K562 (cell line): ENCODE measurements around the gene RARRES1. TPM values are rescaled to one million over a fixed set of nuclear protein-coding genes. Genes with fewer than 3 reads are reported as not detected.
A peak's percentile ranks its signal among the peaks of the same experiment; 100 is the strongest.

Source experiments
- ATAC-seq: fragments of 200-7000 bp; cut with Tn5 transposase; 3 replicates; pipeline ENCODE4 v1.9.1; 2020; ENCODE audit warnings: moderate library complexity
- BruUV-seq: library from RNA; stranded (reverse); fragments of 400-500 nt; replicated peaks from 2 replicates; lab custom pipeline; 2021; lab: Mats Ljungman, UMichigan
- CTCF ChIA-PET: fragments of 300-600 bp; formaldehyde crosslinking; extraction: SDS; loops from one replicate; lab custom pipeline; 2021; ENCODE audit warnings: low intra/inter-chr PET ratio; lab: Yijun Ruan, JAX
- POLR2A ChIA-PET: fragments of 300-600, 350-650 bp; sonication (Branson Sonifier 250); formaldehyde crosslinking; extraction: SDS; loops from one replicate; lab custom pipeline; 2021; ENCODE audit warnings: antibody characterized with exemption, inconsistent platforms; lab: Yijun Ruan, JAX
- DNase-seq, 4 experiments: peaks; one replicate each; pipeline versions ENCODE4 v3.0.0 to v3.0.0-alpha.2; 2011 to 2018; ENCODE audit warnings: low spot score in 3 of 4, mixed read lengths in 3 of 4; ENCODE audit errors: extremely low read depth in 1 of 4
- FAIRE-seq: peaks from 2 replicates; lab custom pipeline; 2011; peaks lifted over from hg19 to GRCh38; lab: Jason Lieb, UNC
- H2AFZ ChIP-seq: 2 replicates; pipeline ENCODE4 v1.6.0; 2011; ENCODE audit warnings: low read depth, low read length, control low read depth, inconsistent platforms
- H3K27ac ChIP-seq: fragments of 200-600 bp; 3 replicates; pipeline ENCODE4 v1.8.0; 2011; ENCODE audit warnings: low read depth, mild to moderate bottlenecking, control low read depth, inconsistent platforms, low read length, moderate library complexity, mixed read lengths; ENCODE audit errors: extremely low read depth
- H3K27me3 ChIP-seq, 2 experiments: fragments of 300-600 bp in 1 of 2; 2 replicates in 1 of 2; 3 replicates in 1 of 2; pipeline versions ENCODE4 v1.6.0 to v1.8.0; 2011; ENCODE audit warnings: inconsistent platforms in 2 of 2, low read length in 2 of 2, mild to moderate bottlenecking in 1 of 2, mixed read lengths in 1 of 2, moderate library complexity in 1 of 2; ENCODE audit not compliant: control insufficient read depth in 2 of 2, insufficient read depth in 2 of 2
- H3K36me3 ChIP-seq: fragments of 300-600 bp; 3 replicates; pipeline ENCODE4 v1.8.0; 2011; ENCODE audit warnings: mild to moderate bottlenecking, low read length, inconsistent platforms; ENCODE audit not compliant: control insufficient read depth, insufficient read depth
- H3K4me1 ChIP-seq, 2 experiments: fragments of 200-600 bp in 1 of 2; replicated peaks in 1 of 2; 2 replicates in 1 of 2; 3 replicates in 1 of 2; pipeline versions ENCODE4 v1.5.1 to v1.8.0; 2011; ENCODE audit warnings: inconsistent platforms in 2 of 2, low read length in 2 of 2, mild to moderate bottlenecking in 1 of 2, mixed read lengths in 1 of 2, moderate library complexity in 1 of 2; ENCODE audit not compliant: control insufficient read depth in 2 of 2, insufficient read depth in 2 of 2
- H3K4me2 ChIP-seq: 2 replicates; pipeline ENCODE4 v1.6.1; 2011; ENCODE audit warnings: low read length, control low read depth, inconsistent platforms, mixed read lengths; ENCODE audit not compliant: insufficient read depth
- H3K4me3 ChIP-seq: fragments of 200-600 bp; sonication (generic), shearing (Covaris generic); 2 replicates; pipeline ENCODE4 v1.5.1; 2016; ENCODE audit warnings: control low read depth, inconsistent platforms
- H3K79me2 ChIP-seq: fragments of 200-600 bp; 3 replicates; pipeline ENCODE4 v1.8.0; 2011; ENCODE audit warnings: low read length, inconsistent platforms; ENCODE audit not compliant: control insufficient read depth, insufficient read depth
- H3K9ac ChIP-seq, 2 experiments: 2 replicates each; pipeline versions ENCODE4 v1.6.0 to v1.6.1; 2011; ENCODE audit warnings: low read depth in 2 of 2, low read length in 2 of 2, control low read depth in 1 of 2, inconsistent platforms in 1 of 2, mild to moderate bottlenecking in 1 of 2, mixed read lengths in 1 of 2; ENCODE audit not compliant: insufficient read depth in 1 of 2
- H3K9me1 ChIP-seq: one replicate; pipeline ENCODE4 v1.6.0; 2011; ENCODE audit warnings: inconsistent platforms, mild to moderate bottlenecking, low read length, moderate library complexity; ENCODE audit not compliant: control insufficient read depth, insufficient read depth
- H3K9me3 ChIP-seq: replicated peaks from 2 replicates; pipeline ENCODE4 v1.5.1; 2011; ENCODE audit warnings: low read depth, low read length, inconsistent platforms; ENCODE audit not compliant: control insufficient read depth, insufficient read depth
- H4K20me1 ChIP-seq: replicated peaks from 2 replicates; pipeline ENCODE4 v1.6.1; 2011; ENCODE audit warnings: low read length, inconsistent platforms, mixed read lengths; ENCODE audit not compliant: control insufficient read depth, insufficient read depth
- BRF1 ChIP-seq: IDR thresholded peaks from 3 replicates; pipeline ENCODE4 v1.6.1; 2011; ENCODE audit warnings: borderline replicate concordance, mild to moderate bottlenecking; ENCODE audit not compliant: insufficient read length; ENCODE audit errors: extremely low read depth
- EGR1 ChIP-seq: fragments of 450-650 bp; conservative IDR thresholded peaks from 2 replicates; pipeline ENCODE4 v1.6.1; 2017; ENCODE audit warnings: mild to moderate bottlenecking
- NFIC ChIP-seq: fragments of 450-650 bp; IDR thresholded peaks from 2 replicates; pipeline ENCODE4 v1.6.1; 2017; ENCODE audit warnings: mild to moderate bottlenecking, inconsistent platforms
- NR2C2 ChIP-seq, 2 experiments: fragments of 200-800 bp in 1 of 2; sonication (Bioruptor generic) in 1 of 2; sonication (generic) in 1 of 2; formaldehyde crosslinking in 1 of 2; IDR thresholded peaks; 2 replicates each; pipeline versions ENCODE4 v1.6.1 to v1.8.0; 2016 to 2022; ENCODE audit warnings: mild to moderate bottlenecking in 1 of 2, missing compliant biosample characterization in 1 of 2, missing genetic modification characterization in 1 of 2, missing genetic modification reagents in 1 of 2
- TCF3 ChIP-seq: sonication (generic); formaldehyde crosslinking; IDR thresholded peaks from 2 replicates; pipeline ENCODE4 v1.4.0; 2020; ENCODE audit warnings: mild to moderate bottlenecking, missing genetic modification reagents
- TCFL5 ChIP-seq: fragments of 250-450 bp; sonication (Bioruptor Pico); conservative IDR thresholded peaks from 2 replicates; pipeline ENCODE4 v1.6.1; 2021; ENCODE audit warnings: mild to moderate bottlenecking, moderate library complexity, matching md5 sums
- ZNF12 ChIP-seq: sonication (generic); formaldehyde crosslinking; IDR thresholded peaks from 2 replicates; pipeline ENCODE4 v1.4.0; 2020; ENCODE audit warnings: mild to moderate bottlenecking, missing genetic modification reagents
- whole genome bisulfite sequencing: fragments of 100-300 bp; shearing (Covaris generic); methylation state at CpG from one replicate; pipeline ENCODE4 v1.1.6; 2016; ENCODE audit warnings: low coverage, mixed read lengths; ENCODE audit not compliant: insufficient coverage; ENCODE audit errors: missing lambda C conversion rate; 5-methylcytosine and 5-hydroxymethylcytosine counted together
- in situ Hi-C: fragments of 300-500 bp; cut with MboI; formaldehyde crosslinking; loops from 4 replicates; pipeline ENCODE4 v1.15.0; 2018; ENCODE audit warnings: inconsistent platforms, mixed read lengths
- intact Hi-C: fragments of 100-400 bp; cut with micrococcal nuclease; formaldehyde crosslinking; loops from 2 replicates; pipeline ENCODE4 v1.14.2; 2022
- polyA plus RNA-seq, 8 experiments: library from polyadenylated mRNA; depleted of rRNA in 4 of 8; stranded (reverse) in 5 of 8; unstranded in 3 of 8; fragments of >200 nt; fragmentation: Nextera tagmentation in 2 of 8; fragmentation: Illumina TruSeq in 1 of 8; extraction: Ambion mirVana in 2 of 8; extraction: Trizol in 1 of 8; gene quantifications; 2 replicates each; pipeline versions ENCODE4 v1.2.1 to v1.2.3, GENCODE V29; 2011 to 2014; ENCODE audit warnings: inconsistent platforms in 1 of 8, missing spikeins in 1 of 8
- total RNA-seq, 7 experiments: library from RNA; depleted of rRNA in 6 of 7; stranded (reverse); fragments of >200 nt in 6 of 7; fragmentation: Illumina TruSeq in 2 of 7; extraction: Trizol in 2 of 7; gene quantifications; 2 replicates each; pipeline versions ENCODE4 v1.2.1 to v1.2.3, GENCODE V29; 2011 to 2021; ENCODE audit warnings: low replicate concordance in 1 of 7

RARRES1 gene
- total and polyA plus RNA-seq, 9 of the 15 experiments (the other 6 are each of a cell fraction or from before 2014, with no cell fraction given) = not detected

DNA sequence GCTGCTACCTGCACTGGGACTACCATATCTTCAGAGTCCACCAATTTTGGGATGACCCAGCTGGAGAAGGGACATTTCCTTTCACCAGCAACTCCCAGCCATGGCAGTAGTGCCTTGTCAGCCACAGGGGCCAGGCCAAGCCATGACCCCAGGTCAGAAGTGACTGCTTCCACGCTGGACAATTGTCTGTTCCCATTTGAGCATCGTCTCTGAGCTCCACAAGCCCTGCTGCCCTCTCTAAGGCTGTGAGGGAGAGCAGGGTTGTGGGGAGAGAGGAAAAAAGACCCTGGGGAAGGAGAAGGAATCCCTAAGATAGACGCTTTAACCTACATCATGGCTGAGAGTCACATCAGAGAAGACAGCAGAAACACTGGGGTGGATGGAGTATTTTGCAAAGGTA, 7.4 kb upstream of the RARRES1 start:
- POLR2A ChIA-PET = interaction anchor here (0.9 kb wide), 1 partner anchor 11 kb away, joined by 3 read pairs; no protein-coding TSS in a partner anchor
- FAIRE-seq (no peak), DNase-seq (peak in 1 of 4 experiments; percentile 28), ATAC-seq (peak; percentile 5)
- BruUV-seq = no TSS peak
- H3K9me3 ChIP-seq = no peaks in the 10 kb centered on the region
- H3K27me3 ChIP-seq = no peaks in the 10 kb centered on the region
- WGBS = 24% methylated on average over 3 of the region's 3 CpGs
- H4K20me1 ChIP-seq = no peaks in the 10 kb centered on the region
- H3K79me2 ChIP-seq = no peaks in the 10 kb centered on the region
- in situ Hi-C loops = no loop called here
- H3K27ac ChIP-seq = peak overlapping the region; percentile 26; the same call in 2 of the 3 replicates
- CTCF ChIA-PET = no interaction called here
- no peak overlapping the region for H3K4me3 ChIP-seq
- H3K36me3 ChIP-seq = peaks cover 22% of the 10 kb centered on the region; the same call in 2 of the 3 replicates
- H3K9me1 ChIP-seq = no peaks in the 10 kb centered on the region
- peak; percentile 85 for TF ChIP-seq ZNF12 (CRISPR knock-in tag)
- no peak for TF ChIP-seq EGR1
- TF ChIP-seq NFIC = no peak
- peak; percentile 28 for TF ChIP-seq TCF3 (CRISPR knock-in tag)
- intact Hi-C loops = no loop called here
- H2AFZ ChIP-seq = peak overlapping the region; percentile 40; the same call in 1 of the 2 replicates
- peaks cover 27 to 41% of the 10 kb centered on the region in 2 experiments; a peak in 3 of 5 replicates for H3K4me1 ChIP-seq
- peak overlapping the region; percentile 40 for H3K4me2 ChIP-seq
- peak overlapping the region in 1 of 2 experiments; percentile 18; a peak in 1 of 4 replicates for H3K9ac ChIP-seq

DNA sequence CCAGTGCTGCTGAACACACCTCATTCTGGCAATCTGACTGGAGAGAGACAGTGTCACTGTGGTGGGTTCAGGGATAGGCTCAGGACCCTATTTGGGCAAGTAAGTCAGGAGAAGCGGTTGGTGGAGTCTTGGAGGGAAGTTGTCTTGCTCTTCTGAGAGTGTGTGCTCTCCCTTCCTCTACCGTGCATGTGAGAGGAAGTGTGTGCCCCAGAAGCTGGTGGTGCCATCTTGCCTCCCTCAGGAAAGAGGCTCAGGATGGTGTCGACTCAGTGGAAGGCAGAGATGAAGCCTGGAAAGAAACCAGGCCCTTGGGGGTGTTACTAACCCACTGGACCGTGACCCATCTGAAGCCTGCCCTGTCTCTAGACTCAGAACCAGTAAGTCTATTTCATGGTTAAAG, 6.8 kb upstream of the RARRES1 start:
- ATAC-seq = no peak; the same call in 2 of the 3 replicates
- no TSS peak for BruUV-seq
- 69% methylated on average over 4 of the region's 4 CpGs for WGBS
- intact Hi-C loops (no loop called here), in situ Hi-C loops (no loop called here)
- H3K9ac ChIP-seq = peak overlapping the region; percentile 28 to 37; a peak in 2 of 4 replicates
- peak overlapping the region; percentile 40; the same call in 1 of the 2 replicates for H2AFZ ChIP-seq
- H3K9me1 ChIP-seq = no peaks in the 10 kb centered on the region
- peak overlapping the region; percentile 26; the same call in 1 of the 3 replicates for H3K27ac ChIP-seq
- H3K79me2 ChIP-seq = no peaks in the 10 kb centered on the region
- no peaks in the 10 kb centered on the region for H3K9me3 ChIP-seq
- no peaks in the 10 kb centered on the region for H4K20me1 ChIP-seq
- CTCF ChIA-PET = no interaction called here
- H3K4me2 ChIP-seq = peak overlapping the region; percentile 40; the same call in 1 of the 2 replicates
- FAIRE-seq = no peak
- H3K27me3 ChIP-seq = no peaks in the 10 kb centered on the region
- H3K4me3 ChIP-seq = no peak overlapping the region
- POLR2A ChIA-PET = interaction anchor here (0.9 to 1.4 kb wide), 2 partner anchors 10 to 16 kb away, joined by 3 read pairs; no protein-coding TSS in a partner anchor
- peaks cover 21 to 35% of the 10 kb centered on the region in 2 experiments; a peak in 3 of 5 replicates for H3K4me1 ChIP-seq
- DNase-seq = no peak
- peaks cover 22% of the 10 kb centered on the region; the same call in 2 of the 3 replicates for H3K36me3 ChIP-seq
- TF ChIP-seq ZNF12 (CRISPR knock-in tag) (no peak), NR2C2 (CRISPR knock-in tag; IDR thresholded peaks at IDR 0.05) (no peak), NR2C2 (tag; IDR thresholded peaks at IDR 0.05) (no peak), BRF1 (no peak), TCFL5 (CRISPR knock-in tag) (no peak), NFIC (no peak)
